ENCODE results near the gene SNX14.

GRCh38 chr6:85506441-85507093 lies 87.1 kb downstream of the SNX14 start:
- TF ChIP-seq, protein P1, sequence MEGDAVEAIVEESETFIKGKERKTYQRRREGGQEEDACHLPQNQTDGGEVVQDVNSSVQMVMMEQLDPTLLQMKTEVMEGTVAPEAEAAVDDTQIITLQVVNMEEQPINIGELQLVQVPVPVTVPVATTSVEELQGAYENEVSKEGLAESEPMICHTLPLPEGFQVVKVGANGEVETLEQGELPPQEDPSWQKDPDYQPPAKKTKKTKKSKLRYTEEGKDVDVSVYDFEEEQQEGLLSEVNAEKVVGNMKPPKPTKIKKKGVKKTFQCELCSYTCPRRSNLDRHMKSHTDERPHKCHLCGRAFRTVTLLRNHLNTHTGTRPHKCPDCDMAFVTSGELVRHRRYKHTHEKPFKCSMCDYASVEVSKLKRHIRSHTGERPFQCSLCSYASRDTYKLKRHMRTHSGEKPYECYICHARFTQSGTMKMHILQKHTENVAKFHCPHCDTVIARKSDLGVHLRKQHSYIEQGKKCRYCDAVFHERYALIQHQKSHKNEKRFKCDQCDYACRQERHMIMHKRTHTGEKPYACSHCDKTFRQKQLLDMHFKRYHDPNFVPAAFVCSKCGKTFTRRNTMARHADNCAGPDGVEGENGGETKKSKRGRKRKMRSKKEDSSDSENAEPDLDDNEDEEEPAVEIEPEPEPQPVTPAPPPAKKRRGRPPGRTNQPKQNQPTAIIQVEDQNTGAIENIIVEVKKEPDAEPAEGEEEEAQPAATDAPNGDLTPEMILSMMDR (IDR thresholded peaks at IDR 0.05): no peak
- TF ChIP-seq POLR2A (IDR thresholded peaks at IDR 0.05): no peak

Measured in body of pancreas (tissue), 4 donors.